Measurements from ENCODE around the gene CCDC141.

The CCDC141 gene

DNA sequence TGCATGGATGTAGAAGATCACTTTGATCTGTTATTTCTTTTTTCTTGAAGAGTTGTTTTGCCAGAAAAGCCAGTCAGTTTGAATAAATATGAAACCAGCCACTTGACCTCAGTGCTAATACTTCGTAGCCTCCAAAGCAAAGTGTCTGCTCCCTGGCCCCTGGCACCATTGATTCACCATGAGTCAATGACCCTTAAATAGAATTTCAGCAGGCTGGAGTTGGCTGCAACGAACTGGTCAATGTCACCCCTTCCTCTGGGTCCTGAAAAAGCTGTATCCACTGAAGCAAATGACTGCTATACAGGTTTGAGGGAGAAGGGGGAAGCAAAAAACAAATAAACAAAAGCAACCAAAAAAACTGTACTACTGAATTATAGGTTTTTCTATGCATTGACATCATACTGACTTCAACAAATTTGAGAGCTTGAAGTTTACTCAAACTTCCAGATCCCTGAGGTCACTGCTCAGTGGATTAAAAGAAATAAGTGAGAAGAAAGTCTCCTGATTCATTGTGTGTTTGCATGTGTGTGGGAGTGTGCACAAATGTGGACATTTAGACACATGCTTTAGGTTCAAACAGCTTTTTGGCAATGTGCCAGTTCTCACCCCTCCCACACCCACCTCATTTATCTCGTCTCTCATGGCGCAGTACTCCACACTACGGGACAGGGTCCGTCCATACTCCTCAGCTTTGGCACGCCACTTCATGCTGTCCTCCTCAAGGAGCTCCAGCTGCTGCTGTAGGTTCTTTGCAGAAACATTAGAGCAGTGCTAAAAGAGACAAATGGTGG lies 184.6 kb downstream of the CCDC141 start:
- ATAC-seq: no peak

DNA sequence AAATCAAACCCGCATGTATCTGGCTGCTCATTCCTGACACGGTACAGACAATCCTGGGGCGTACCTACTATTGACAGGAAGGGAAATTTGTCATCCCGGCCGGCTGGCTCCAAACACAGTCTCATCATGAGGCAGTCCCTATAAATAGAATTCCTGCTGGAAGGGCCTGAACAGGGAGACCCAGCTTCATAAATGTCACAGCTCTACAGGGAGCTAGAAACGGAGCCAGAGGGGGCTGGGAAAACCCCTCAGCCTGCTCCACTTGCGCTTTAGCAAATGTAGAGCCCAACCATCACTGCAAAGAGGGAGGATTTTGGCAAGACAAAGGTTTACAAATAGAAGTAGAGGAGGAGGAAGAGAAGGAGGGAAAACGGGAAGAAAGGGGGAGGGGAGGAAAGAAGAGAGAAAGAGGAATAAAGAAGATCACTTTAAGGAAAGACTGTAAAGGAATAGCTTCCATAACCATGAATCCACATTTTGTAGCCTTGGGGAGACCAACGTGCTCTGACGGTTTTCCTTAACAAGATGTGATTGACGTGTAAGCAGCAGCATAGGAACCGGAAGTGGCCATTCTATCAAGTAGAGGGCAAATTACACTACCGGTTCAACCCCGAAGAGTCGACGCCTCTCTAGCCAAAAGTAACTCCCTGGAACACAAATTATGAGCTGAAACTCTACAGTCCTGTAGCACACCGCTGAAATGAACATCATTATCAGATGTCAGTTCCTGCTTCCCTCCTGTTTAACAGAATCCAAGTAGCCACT lies 185.9 kb downstream of the CCDC141 start:
- no peak for ATAC-seq

- no peak for ATAC-seq
These were observed 186.6 kb downstream of the CCDC141 start for GRCh38 chr2:178863130-178863855.

GRCh38 chr2:178860551-178860950 lies 189.4 kb downstream of the CCDC141 start:
- ATAC-seq: no peak

- no peak for ATAC-seq
These were observed 190.2 kb downstream of the CCDC141 start for GRCh38 chr2:178859730-178860129.

DNA sequence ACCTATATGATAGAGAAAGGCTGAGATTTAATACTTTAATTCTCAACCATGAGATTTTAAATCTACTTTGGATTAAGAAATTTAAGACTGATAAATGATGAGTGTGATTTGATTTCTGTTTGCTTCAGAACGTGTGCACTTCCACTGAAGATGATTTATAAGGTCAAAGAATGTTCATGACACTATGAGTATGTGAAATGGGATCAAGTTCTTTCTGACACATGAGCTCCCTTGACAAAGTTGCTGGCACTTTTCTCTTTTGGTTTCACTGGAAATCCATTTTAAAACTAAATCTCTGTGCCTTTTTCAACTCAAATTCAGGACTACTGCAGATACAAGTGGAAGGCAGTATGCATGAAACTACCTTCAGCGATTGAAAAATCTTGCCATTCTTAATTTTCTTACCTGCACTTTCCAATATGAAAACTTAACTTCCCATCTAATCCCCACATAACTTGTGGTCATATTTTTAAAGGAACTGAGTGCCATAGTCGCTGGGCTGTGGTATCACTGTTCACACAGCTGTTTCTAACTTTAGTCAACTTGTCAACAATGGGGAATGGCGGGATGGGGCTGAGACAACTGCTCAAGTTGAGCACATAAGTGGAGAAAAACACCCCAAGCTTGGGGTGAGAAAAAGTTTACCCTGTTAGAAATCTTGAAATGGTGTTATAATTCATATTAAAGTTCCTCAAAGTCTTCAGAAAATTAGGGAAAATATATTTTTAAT lies 190.9 kb downstream of the CCDC141 start:
- no peak for ATAC-seq

- ATAC-seq: no peak
These were observed 194.8 kb downstream of the CCDC141 start for GRCh38 chr2:178855151-178855550.

GRCh38 chr2:178848335-178848734 lies 201.6 kb downstream of the CCDC141 start:
- ATAC-seq: no peak

DNA sequence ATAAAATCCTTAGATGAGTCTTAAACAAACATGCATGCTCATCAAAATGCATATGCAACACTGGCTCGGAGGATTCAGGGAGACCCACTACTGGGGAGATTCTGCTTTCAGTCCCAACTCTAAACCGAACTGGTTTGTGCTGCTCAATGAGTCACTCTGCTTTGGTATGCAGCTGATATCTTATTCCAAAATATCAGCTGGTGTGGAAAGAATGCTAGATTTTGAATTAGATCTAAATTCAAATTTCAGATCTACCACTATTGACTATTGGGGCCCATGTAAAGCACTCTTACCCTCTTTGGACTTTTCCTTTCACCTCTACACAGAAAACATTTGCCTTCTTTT lies 203.5 kb downstream of the CCDC141 start:
- ATAC-seq: no peak

- no peak for ATAC-seq
These were observed 204.1 kb downstream of the CCDC141 start for GRCh38 chr2:178845566-178846457.

DNA sequence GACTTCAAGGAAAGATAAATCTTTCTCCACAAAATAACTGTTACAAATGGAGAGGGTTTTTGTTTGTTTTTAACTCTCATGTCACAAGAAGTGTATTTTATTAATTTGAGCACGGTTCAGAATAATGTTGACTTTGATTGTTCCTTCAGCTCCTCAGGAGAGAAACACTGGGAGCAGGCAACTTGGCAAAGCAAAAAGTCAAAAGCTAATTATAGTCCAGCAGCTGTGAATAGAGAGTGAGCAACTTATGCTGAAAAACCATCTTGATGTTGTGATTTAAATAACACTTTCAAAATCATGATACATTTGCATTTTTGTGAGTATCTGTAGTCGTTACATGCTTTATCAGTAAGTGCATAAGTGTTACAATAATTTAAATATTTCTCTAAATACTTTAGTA lies 205.2 kb downstream of the CCDC141 start:
- ATAC-seq: no peak

GRCh38 chr2:178844269-178844668 lies 205.7 kb downstream of the CCDC141 start:
- no peak for ATAC-seq

DNA sequence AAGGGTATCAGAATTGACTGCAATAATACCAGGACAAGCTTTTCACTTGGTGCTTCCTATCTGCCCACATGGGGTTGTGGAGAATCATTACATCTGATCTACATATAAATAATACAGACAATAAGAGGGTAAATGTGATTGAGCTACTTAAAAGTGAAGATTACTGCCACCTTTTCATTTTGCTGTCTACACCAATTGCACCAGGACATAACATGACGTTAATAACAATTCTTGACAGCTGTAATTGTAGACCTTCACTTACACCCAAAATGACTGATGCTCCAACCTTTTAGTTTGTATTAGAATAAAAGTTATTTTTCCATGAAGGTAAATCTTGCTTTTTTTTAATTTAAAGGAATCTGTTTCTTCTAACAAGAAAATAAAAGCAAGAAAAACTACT lies 206.2 kb downstream of the CCDC141 start:
- ATAC-seq: no peak

DNA sequence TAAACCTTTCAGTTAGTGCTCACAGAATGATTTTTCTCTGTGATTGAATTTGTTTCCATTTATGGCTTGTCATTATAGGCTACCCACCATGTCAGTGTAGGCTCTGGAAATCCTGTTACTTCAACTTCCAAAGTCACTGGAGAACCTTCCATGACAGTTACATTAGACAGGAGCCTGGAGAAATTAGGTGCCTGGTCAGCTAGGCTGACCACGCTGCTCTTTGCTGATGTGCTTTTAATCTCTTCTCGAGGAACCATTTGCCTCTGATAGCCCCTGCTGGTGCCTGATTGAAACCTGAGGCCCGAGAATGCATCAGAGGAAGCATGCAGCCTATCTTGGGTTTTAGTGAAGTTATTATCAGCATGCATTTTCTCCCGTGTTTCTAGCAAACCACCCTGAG lies 213.1 kb downstream of the CCDC141 start:
- no peak for ATAC-seq

- no peak for ATAC-seq
These were observed 215.9 kb downstream of the CCDC141 start for GRCh38 chr2:178834086-178834485.

GRCh38 chr2:178833382-178833781 lies 216.6 kb downstream of the CCDC141 start:
- no peak for ATAC-seq

DNA sequence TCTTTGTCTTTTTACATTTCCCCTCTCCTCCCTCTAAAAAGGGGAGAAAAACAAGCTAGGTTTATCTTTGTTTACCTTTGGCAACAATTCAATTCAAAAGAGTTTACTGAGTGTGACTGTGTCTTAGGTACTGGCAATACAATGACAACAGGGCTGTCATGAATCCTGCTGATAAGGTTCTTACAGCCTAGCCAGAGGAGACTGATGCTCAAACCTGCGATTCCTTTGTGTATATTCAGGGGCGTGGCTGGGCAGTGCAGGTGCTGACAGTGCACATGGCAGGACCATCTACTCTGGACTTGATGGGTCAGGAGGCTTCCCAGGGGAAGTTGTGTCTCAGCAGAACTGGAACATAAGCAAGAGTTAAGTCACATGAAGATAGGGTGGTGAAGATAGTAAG lies 219.5 kb downstream of the CCDC141 start:
- ATAC-seq: no peak

DNA sequence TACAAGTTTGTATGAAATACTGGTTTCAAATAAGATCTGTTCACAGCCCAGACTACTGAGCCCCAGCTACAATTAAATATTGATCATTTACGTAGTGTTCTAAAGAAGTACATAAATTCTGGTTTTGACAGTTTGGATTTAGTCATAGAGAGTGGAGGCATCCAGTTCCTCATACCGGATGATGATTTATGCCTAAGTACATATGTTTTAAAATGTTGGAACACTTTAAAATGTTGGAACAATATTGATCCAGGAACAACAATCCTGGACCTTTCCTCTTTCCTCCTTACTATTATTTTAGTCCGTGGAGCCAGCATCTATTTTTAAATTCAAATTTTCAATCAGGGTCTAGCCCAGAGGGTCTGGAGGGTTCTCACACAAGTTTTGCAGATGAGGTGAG lies 220.0 kb downstream of the CCDC141 start:
- no peak for ATAC-seq

- no peak for ATAC-seq
These were observed 220.5 kb downstream of the CCDC141 start for GRCh38 chr2:178829299-178829960.

GRCh38 chr2:178828486-178828881 lies 221.5 kb downstream of the CCDC141 start:
- no peak for ATAC-seq

DNA sequence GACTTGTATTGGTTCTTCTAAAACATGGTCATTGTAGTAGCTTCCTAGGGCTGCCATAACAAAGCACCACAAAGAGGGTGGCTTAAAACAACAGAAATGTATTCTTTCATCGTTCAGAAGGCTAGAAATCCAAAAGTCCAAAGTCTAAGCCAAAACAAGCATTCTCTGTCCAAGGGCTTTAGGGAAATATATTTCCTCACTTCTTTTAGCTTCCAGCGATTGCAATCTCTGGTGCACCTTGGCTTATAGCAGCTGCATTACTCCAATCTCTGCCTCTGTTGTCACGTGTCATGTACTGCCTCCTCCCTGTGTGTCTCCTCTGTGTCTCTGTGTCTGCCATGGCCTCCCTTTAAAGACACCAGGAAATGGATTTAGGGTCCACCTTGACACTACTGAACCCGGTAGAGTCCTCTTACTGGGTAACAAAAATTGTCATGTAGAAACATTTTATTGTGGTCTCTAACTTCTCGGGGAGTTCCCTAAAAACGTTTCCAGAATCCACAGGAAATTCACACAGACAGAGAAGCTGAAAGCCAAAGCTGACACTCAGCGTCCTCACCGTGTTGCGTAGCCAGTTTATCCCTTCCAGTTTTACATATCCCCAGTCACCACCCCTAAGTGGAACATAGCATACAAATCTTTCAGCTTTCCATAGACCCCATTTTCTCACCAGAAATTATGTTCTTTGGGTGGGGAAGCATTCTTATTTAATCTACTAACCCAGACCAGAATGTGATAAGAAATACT lies 222.0 kb downstream of the CCDC141 start:
- ATAC-seq: no peak
